HEK293 (cell line): ENCODE measurements around the gene MEGF9.

ENCODE experiments used
- CTCF ChIA-PET: fragments of 350-600 bp; formaldehyde crosslinking; extraction: SDS; loops from one replicate; lab custom pipeline; 2021; ENCODE audit warnings: antibody characterized with exemption; lab: Yijun Ruan, JAX
- POLR2A ChIA-PET: fragments of 300-600 bp; formaldehyde crosslinking; extraction: SDS; loops from one replicate; lab custom pipeline; 2020; ENCODE audit warnings: antibody characterized with exemption, inconsistent platforms; lab: Yijun Ruan, JAX
- H3K27ac ChIP-seq: fragments of 200-500 bp; sonication (Bioruptor generic); 2 replicates; pipeline ENCODE4 v1.5.1; 2014; ENCODE audit warnings: low read depth, low read length, control low read depth, inconsistent platforms; ENCODE audit errors: extremely low read depth
- H3K36me3 ChIP-seq, 2 experiments: fragments of 200-500 bp in 1 of 2; sonication (Bioruptor generic) in 1 of 2; 1 replicate in 1 of 2; 2 replicates in 1 of 2; pipeline ENCODE4 v1.5.1; 2014 to 2017; ENCODE audit warnings: inconsistent platforms in 2 of 2, low read length in 2 of 2; ENCODE audit not compliant: control insufficient read depth in 2 of 2, insufficient read depth in 1 of 2
- H3K4me1 ChIP-seq: fragments of 200-500 bp; sonication (Bioruptor generic); 2 replicates; pipeline ENCODE4 v1.5.1; 2014; ENCODE audit warnings: mild to moderate bottlenecking, low read length, inconsistent platforms; ENCODE audit not compliant: control insufficient read depth, insufficient read depth
- H3K4me3 ChIP-seq: 2 replicates; pipeline ENCODE4 v1.5.1; 2011; ENCODE audit warnings: low read depth, mild to moderate bottlenecking, control low read depth, low read length, moderate library complexity
- H3K9me3 ChIP-seq: fragments of 200-500 bp; sonication (Bioruptor generic); 2 replicates; pipeline ENCODE4 v1.5.1; 2014; ENCODE audit warnings: low read depth, low read length, inconsistent platforms; ENCODE audit not compliant: control insufficient read depth, insufficient read depth
- GFI1B ChIP-seq: fragments of 450-650 bp; formaldehyde crosslinking; IDR thresholded peaks from 2 replicates; pipeline ENCODE4 v1.5.1; 2016; ENCODE audit warnings: missing biosample characterization, missing genetic modification characterization
- SP3 ChIP-seq: fragments of 450-650 bp; formaldehyde crosslinking; IDR thresholded peaks from 2 replicates; pipeline ENCODE4 v1.5.1; 2016; ENCODE audit warnings: missing biosample characterization, missing genetic modification characterization
- SP7 ChIP-seq: fragments of 450-650 bp; formaldehyde crosslinking; IDR thresholded peaks from 2 replicates; pipeline ENCODE4 v1.5.1; 2016; ENCODE audit warnings: missing biosample characterization, missing genetic modification characterization
- ZBTB20 ChIP-seq: fragments of 450-650 bp; formaldehyde crosslinking; IDR thresholded peaks from 2 replicates; pipeline ENCODE4 v1.5.1; 2016; ENCODE audit warnings: missing biosample characterization, missing genetic modification characterization
- ZBTB48 ChIP-seq: fragments of 450-650 bp; formaldehyde crosslinking; IDR thresholded peaks from 2 replicates; pipeline ENCODE4 v1.5.1; 2016; ENCODE audit warnings: missing biosample characterization, missing genetic modification characterization
- ZNF10 ChIP-seq: fragments of 450-650 bp; formaldehyde crosslinking; IDR thresholded peaks from 2 replicates; pipeline ENCODE4 v1.5.1; 2017; ENCODE audit warnings: missing biosample characterization, missing genetic modification characterization
- ZNF121 ChIP-seq: fragments of 450-650 bp; formaldehyde crosslinking; IDR thresholded peaks from 2 replicates; pipeline ENCODE4 v1.5.1; 2016; ENCODE audit warnings: missing biosample characterization, missing genetic modification characterization
- ZNF132 ChIP-seq: fragments of 450-650 bp; formaldehyde crosslinking; IDR thresholded peaks from 2 replicates; pipeline ENCODE4 v1.5.1; 2017; ENCODE audit warnings: missing biosample characterization, missing genetic modification characterization, borderline replicate concordance
- ZNF148 ChIP-seq: fragments of 450-650 bp; formaldehyde crosslinking; IDR thresholded peaks from 2 replicates; pipeline ENCODE4 v1.5.0; 2017; ENCODE audit warnings: missing biosample characterization, missing genetic modification characterization, borderline replicate concordance
- ZNF248 ChIP-seq: fragments of 450-650 bp; formaldehyde crosslinking; IDR thresholded peaks from 2 replicates; pipeline ENCODE4 v1.5.1; 2017; ENCODE audit warnings: missing biosample characterization, missing genetic modification characterization
- ZNF280D ChIP-seq: fragments of 450-650 bp; formaldehyde crosslinking; IDR thresholded peaks from 2 replicates; pipeline ENCODE4 v1.5.1; 2016; ENCODE audit warnings: missing biosample characterization, missing genetic modification characterization
- ZNF324 ChIP-seq: fragments of 450-650 bp; formaldehyde crosslinking; IDR thresholded peaks from 2 replicates; pipeline ENCODE4 v1.5.1; 2016; ENCODE audit warnings: missing biosample characterization, missing genetic modification characterization
- ZNF354C ChIP-seq: fragments of 450-650 bp; formaldehyde crosslinking; IDR thresholded peaks from 2 replicates; pipeline ENCODE4 v1.5.1; 2016; ENCODE audit warnings: missing biosample characterization, missing genetic modification characterization, low read depth, borderline replicate concordance
- ZNF366 ChIP-seq: fragments of 450-650 bp; formaldehyde crosslinking; conservative IDR thresholded peaks from 2 replicates; pipeline ENCODE4 v1.5.1; 2016; ENCODE audit warnings: missing biosample characterization, missing genetic modification characterization
- ZNF423 ChIP-seq: fragments of 450-650 bp; formaldehyde crosslinking; IDR thresholded peaks from 2 replicates; pipeline ENCODE4 v1.5.1; 2016; ENCODE audit warnings: missing biosample characterization, missing genetic modification characterization
- ZNF548 ChIP-seq: fragments of 450-650 bp; formaldehyde crosslinking; IDR thresholded peaks from 2 replicates; pipeline ENCODE4 v1.5.1; 2016; ENCODE audit warnings: missing biosample characterization, missing genetic modification characterization
- ZNF600 ChIP-seq: fragments of 450-650 bp; formaldehyde crosslinking; IDR thresholded peaks from 2 replicates; pipeline ENCODE4 v1.5.1; 2016; ENCODE audit warnings: missing biosample characterization, missing genetic modification characterization
- ZSCAN5A ChIP-seq: fragments of 450-650 bp; formaldehyde crosslinking; IDR thresholded peaks from 2 replicates; pipeline ENCODE4 v1.5.1; 2016; ENCODE audit warnings: missing biosample characterization, missing genetic modification characterization
- TF ChIP-seq, protein P1 (sequence below): fragments of 450-650 bp; formaldehyde crosslinking; IDR thresholded peaks from 2 replicates; pipeline ENCODE4 v1.5.1; 2016; ENCODE audit warnings: missing biosample characterization, missing genetic modification characterization
- TF ChIP-seq, protein P2 (sequence below): fragments of 450-650 bp; IDR thresholded peaks from 2 replicates; pipeline ENCODE4 v1.5.1; 2018; ENCODE audit warnings: missing biosample characterization, mild to moderate bottlenecking, missing genetic modification characterization
- TF ChIP-seq, protein P3 (sequence below): fragments of 450-650 bp; formaldehyde crosslinking; IDR thresholded peaks from 2 replicates; pipeline ENCODE4 v1.5.1; 2016; ENCODE audit warnings: missing biosample characterization, missing genetic modification characterization
- TF ChIP-seq, protein P4 (sequence below): fragments of 450-650 bp; formaldehyde crosslinking; IDR thresholded peaks from 2 replicates; pipeline ENCODE4 v1.5.1; 2016; ENCODE audit warnings: missing biosample characterization, missing genetic modification characterization

The MEGF9 gene

DNA sequence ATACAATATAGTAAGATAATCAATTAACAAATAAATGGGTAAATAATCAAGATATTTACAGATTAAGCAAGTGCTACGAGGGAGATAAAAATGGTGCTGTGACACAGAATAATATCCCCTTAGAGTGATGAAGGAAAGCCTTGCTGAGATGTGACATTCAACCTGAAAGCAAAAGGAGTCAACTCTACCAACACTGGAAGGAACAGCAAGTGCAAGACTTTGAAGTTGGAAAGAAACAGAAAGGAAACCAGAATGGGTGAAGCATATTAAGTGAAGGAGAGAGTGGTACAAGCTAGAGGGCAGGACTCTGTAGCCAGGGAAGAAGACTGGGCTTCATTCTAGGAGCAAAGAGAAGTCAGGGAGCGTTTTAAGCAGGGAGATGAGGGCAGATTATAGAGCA is 12.2 kb upstream of the MEGF9 start:
- Histone ChIP-seq H3K9me3 (no peaks in the 10 kb centered on the region), H3K27ac (no peak overlapping the region), H3K4me3 (no peak overlapping the region), H3K36me3 (no peaks in the 10 kb centered on the region), H3K4me1 (no peaks in the 10 kb centered on the region)
- ChIA-PET POLR2A (no interaction called here), CTCF (no interaction called here)
- TF ChIP-seq, protein P1, sequence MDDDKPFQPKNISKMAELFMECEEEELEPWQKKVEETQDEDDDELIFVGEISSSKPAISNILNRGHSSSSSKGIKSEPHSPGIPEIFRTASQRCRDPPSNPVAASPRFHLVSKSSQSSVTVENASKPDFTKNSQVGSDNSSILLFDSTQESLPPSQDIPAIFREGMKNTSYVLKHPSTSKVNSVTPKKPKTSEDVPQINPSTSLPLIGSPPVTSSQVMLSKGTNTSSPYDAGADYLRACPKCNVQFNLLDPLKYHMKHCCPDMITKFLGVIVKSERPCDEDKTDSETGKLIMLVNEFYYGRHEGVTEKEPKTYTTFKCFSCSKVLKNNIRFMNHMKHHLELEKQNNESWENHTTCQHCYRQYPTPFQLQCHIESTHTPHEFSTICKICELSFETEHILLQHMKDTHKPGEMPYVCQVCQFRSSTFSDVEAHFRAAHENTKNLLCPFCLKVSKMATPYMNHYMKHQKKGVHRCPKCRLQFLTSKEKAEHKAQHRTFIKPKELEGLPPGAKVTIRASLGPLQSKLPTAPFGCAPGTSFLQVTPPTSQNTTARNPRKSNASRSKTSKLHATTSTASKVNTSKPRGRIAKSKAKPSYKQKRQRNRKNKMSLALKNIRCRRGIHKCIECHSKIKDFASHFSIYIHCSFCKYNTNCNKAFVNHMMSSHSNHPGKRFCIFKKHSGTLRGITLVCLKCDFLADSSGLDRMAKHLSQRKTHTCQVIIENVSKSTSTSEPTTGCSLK (tag by site-specific recombination) = no peak
- no peak for TF ChIP-seq GFI1B

DNA sequence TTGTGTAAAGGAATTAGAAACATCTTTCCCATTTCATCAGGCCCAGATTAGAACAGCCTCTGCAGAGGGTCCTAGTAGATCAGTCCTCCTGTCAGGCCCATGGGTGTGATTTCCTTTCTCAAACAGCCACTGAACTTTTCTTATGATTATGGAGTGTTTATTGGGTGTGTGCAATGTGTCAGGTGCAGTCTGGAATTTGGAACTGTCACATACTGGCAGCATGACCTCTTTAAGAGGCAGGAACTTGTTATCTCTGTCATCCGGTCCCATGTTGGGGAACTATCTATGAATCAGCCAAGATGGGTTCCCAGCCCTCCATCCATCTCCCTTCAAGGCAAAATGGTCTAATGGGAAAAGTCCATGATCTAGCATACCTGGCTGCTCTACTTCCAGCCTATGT is 11.6 kb upstream of the MEGF9 start:
- H3K4me1 ChIP-seq = no peaks in the 10 kb centered on the region
- no peak overlapping the region for H3K27ac ChIP-seq
- H3K4me3 ChIP-seq = no peak overlapping the region
- CTCF ChIA-PET = interaction anchor here (0.6 kb wide), 1 partner anchor 26 kb away, joined by 3 read pairs; no protein-coding TSS in a partner anchor
- POLR2A ChIA-PET = no interaction called here
- no peaks in the 10 kb centered on the region for H3K9me3 ChIP-seq
- TF ChIP-seq, protein P2, sequence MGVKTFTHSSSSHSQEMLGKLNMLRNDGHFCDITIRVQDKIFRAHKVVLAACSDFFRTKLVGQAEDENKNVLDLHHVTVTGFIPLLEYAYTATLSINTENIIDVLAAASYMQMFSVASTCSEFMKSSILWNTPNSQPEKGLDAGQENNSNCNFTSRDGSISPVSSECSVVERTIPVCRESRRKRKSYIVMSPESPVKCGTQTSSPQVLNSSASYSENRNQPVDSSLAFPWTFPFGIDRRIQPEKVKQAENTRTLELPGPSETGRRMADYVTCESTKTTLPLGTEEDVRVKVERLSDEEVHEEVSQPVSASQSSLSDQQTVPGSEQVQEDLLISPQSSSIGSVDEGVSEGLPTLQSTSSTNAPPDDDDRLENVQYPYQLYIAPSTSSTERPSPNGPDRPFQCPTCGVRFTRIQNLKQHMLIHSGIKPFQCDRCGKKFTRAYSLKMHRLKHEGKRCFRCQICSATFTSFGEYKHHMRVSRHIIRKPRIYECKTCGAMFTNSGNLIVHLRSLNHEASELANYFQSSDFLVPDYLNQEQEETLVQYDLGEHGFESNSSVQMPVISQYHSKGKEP = no peak
- TF ChIP-seq, protein P3, sequence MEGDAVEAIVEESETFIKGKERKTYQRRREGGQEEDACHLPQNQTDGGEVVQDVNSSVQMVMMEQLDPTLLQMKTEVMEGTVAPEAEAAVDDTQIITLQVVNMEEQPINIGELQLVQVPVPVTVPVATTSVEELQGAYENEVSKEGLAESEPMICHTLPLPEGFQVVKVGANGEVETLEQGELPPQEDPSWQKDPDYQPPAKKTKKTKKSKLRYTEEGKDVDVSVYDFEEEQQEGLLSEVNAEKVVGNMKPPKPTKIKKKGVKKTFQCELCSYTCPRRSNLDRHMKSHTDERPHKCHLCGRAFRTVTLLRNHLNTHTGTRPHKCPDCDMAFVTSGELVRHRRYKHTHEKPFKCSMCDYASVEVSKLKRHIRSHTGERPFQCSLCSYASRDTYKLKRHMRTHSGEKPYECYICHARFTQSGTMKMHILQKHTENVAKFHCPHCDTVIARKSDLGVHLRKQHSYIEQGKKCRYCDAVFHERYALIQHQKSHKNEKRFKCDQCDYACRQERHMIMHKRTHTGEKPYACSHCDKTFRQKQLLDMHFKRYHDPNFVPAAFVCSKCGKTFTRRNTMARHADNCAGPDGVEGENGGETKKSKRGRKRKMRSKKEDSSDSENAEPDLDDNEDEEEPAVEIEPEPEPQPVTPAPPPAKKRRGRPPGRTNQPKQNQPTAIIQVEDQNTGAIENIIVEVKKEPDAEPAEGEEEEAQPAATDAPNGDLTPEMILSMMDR = no peak
- TF ChIP-seq ZNF354C = no peak
- TF ChIP-seq ZBTB20 = no peak
- no peak for TF ChIP-seq ZBTB48 (tag by site-specific recombination)
- TF ChIP-seq, protein P4, sequence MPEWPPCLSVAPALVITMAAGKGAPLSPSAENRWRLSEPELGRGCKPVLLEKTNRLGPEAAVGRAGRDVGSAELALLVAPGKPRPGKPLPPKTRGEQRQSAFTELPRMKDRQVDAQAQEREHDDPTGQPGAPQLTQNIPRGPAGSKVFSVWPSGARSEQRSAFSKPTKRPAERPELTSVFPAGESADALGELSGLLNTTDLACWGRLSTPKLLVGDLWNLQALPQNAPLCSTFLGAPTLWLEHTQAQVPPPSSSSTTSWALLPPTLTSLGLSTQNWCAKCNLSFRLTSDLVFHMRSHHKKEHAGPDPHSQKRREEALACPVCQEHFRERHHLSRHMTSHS (tag by site-specific recombination) = no peak
- no peak for TF ChIP-seq ZNF324 (tag by site-specific recombination)
- TF ChIP-seq ZNF280D (tag by site-specific recombination) = no peak
- TF ChIP-seq ZNF132 (tag by site-specific recombination) = no peak
- TF ChIP-seq ZNF600 (tag by site-specific recombination) = no peak
- TF ChIP-seq ZNF423 (tag by site-specific recombination) = no peak
- TF ChIP-seq ZNF121 = no peak
- TF ChIP-seq ZNF366 (tag by site-specific recombination) = no peak
- TF ChIP-seq SP3 (tag by site-specific recombination) = no peak
- TF ChIP-seq ZNF548 (tag by site-specific recombination) = no peak
- TF ChIP-seq ZNF248 (tag by site-specific recombination) = no peak
- no peak for TF ChIP-seq ZNF148
- TF ChIP-seq ZSCAN5A = no peak
- TF ChIP-seq SP7 (tag by site-specific recombination) = no peak
- no peak for TF ChIP-seq ZNF10 (tag by site-specific recombination)
- TF ChIP-seq, all 188 proteins: peak for 0
- H3K36me3 ChIP-seq = no peaks in the 10 kb centered on the region
